SU-DHL-6 (cell line): ENCODE measurements around the gene ENOX1.

ENCODE experiments used
- EZH2phosphoT487 ChIP-seq: fragments of 200-600 bp; sonication (generic), shearing (Covaris generic); conservative IDR thresholded peaks from 2 replicates; pipeline ENCODE4 v1.6.1; 2018; ENCODE audit warnings: mild to moderate bottlenecking, antibody characterized with exemption, low read length, moderate library complexity, mixed read lengths
- TF ChIP-seq, protein P1 (sequence below): fragments of 200-600 bp; sonication (generic); IDR thresholded peaks from one replicate; pipeline ENCODE4 v1.5.1; 2017; ENCODE audit warnings: antibody characterized with exemption, mild to moderate bottlenecking, low read length, moderate library complexity; ENCODE audit not compliant: insufficient read depth, poor library complexity, severe bottlenecking

DNA sequence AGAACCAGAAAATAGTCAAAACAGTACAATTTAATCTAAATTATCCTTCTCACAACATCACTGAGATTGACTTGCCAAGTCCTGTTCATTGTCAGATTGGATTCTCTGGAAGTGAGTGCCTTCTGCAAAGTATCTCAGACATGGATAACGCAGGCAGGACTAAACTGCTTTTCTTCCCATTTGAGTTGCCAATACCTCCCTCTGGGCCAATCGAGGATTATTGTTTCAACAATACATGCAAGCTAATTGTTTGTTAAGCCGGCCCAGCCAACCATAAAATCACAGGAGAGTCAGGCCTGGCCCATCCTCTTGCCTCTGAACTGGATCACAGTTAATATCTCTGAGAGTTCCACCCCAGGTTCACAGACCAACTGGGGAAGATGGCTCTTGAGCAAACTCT lies 240.0 kb downstream of the ENOX1 start:
- TF ChIP-seq, protein P1, sequence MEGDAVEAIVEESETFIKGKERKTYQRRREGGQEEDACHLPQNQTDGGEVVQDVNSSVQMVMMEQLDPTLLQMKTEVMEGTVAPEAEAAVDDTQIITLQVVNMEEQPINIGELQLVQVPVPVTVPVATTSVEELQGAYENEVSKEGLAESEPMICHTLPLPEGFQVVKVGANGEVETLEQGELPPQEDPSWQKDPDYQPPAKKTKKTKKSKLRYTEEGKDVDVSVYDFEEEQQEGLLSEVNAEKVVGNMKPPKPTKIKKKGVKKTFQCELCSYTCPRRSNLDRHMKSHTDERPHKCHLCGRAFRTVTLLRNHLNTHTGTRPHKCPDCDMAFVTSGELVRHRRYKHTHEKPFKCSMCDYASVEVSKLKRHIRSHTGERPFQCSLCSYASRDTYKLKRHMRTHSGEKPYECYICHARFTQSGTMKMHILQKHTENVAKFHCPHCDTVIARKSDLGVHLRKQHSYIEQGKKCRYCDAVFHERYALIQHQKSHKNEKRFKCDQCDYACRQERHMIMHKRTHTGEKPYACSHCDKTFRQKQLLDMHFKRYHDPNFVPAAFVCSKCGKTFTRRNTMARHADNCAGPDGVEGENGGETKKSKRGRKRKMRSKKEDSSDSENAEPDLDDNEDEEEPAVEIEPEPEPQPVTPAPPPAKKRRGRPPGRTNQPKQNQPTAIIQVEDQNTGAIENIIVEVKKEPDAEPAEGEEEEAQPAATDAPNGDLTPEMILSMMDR: no peak
- no peak for TF ChIP-seq EZH2phosphoT487
